ENCODE data around the gene TRIM45. TPM values are rescaled to one million over a fixed set of nuclear protein-coding genes. Genes with fewer than 3 reads are reported as not detected.

The TRIM45 gene
- total RNA-seq, 1 donor from 2014 or later, result 8.0 TPM

Other genes starting within 250 kb of the TRIM45 start
- gene PTGFRN, start 211.8 kb downstream of the TRIM45 start, total RNA-seq, result 103 TPM
- gene CD101, start 120.0 kb downstream of the TRIM45 start, total RNA-seq, result 1.1 TPM
- 25.1 TPM for gene TTF2, start 61.4 kb downstream of the TRIM45 start, total RNA-seq
- gene VTCN1, start 89.2 kb upstream of the TRIM45 start, total RNA-seq, result 43.7 TPM
- 76.2 TPM for gene MAN1A2, start 245.7 kb upstream of the TRIM45 start, total RNA-seq

All from ureter (tissue), 1 donor.